Putamen (tissue), 1 donor: ENCODE data around the gene RAB11FIP3.
"Not testable (repeated sequence)": the region's sequence is repeated elsewhere in the genome, so short reads cannot be mapped to it uniquely, and the experiment has no call there.

Source experiments
- DNase-seq: peaks from one replicate; pipeline ENCODE4 v3.0.0-alpha.2; 2016; ENCODE audit warnings: low spot score

Gene RAB11FIP3

GRCh38 chr16:494676-495075, 69.2 kb downstream of the RAB11FIP3 start:
- DNase-seq = not testable (repeated sequence)

- DNase-seq = no peak
These were observed 69.8 kb downstream of the RAB11FIP3 start for GRCh38 chr16:495127-495748.

- no peak for DNase-seq
These were observed 70.8 kb downstream of the RAB11FIP3 start for GRCh38 chr16:496097-496886.

GRCh38 chr16:497258-497657, 71.8 kb downstream of the RAB11FIP3 start:
- DNase-seq = no peak

- no peak for DNase-seq
These were observed 74.5 kb downstream of the RAB11FIP3 start for GRCh38 chr16:499924-500323.

GRCh38 chr16:500709-501108, 75.3 kb downstream of the RAB11FIP3 start:
- DNase-seq = no peak

- DNase-seq = no peak
These were observed 76.9 kb downstream of the RAB11FIP3 start for GRCh38 chr16:502179-502943.

- no peak for DNase-seq
These were observed 78.0 kb downstream of the RAB11FIP3 start for GRCh38 chr16:503150-504071.

GRCh38 chr16:505479-506245, 80.2 kb downstream of the RAB11FIP3 start:
- DNase-seq = peak; percentile 77

- no peak for DNase-seq
These were observed 80.7 kb downstream of the RAB11FIP3 start for GRCh38 chr16:506246-506546.

- DNase-seq = not testable (repeated sequence)
These were observed 82.1 kb downstream of the RAB11FIP3 start for GRCh38 chr16:507527-507926.

- DNase-seq = no peak
These were observed 82.5 kb downstream of the RAB11FIP3 start for GRCh38 chr16:507996-508395.

- DNase-seq = no peak
These were observed 83.7 kb downstream of the RAB11FIP3 start for GRCh38 chr16:508884-509736.

GRCh38 chr16:510066-510825, 84.8 kb downstream of the RAB11FIP3 start:
- no peak for DNase-seq

GRCh38 chr16:512802-513201, 87.4 kb downstream of the RAB11FIP3 start:
- no peak for DNase-seq

- no peak for DNase-seq
These were observed 88.5 kb downstream of the RAB11FIP3 start for GRCh38 chr16:513950-514349.

GRCh38 chr16:515175-515938, 89.9 kb downstream of the RAB11FIP3 start:
- no peak for DNase-seq

- no peak for DNase-seq
These were observed 90.4 kb downstream of the RAB11FIP3 start for GRCh38 chr16:515939-516226.

- no peak for DNase-seq
These were observed 90.9 kb downstream of the RAB11FIP3 start for GRCh38 chr16:516301-516700.
